ENCODE results near the gene IFI27. TPM values are rescaled to one million over a fixed set of nuclear protein-coding genes. Genes with fewer than 3 reads are reported as not detected.

Gene IFI27
- total and polyA plus RNA-seq, 2 of the 8 experiments (the other 6 are each of a cell fraction or from before 2014, with no cell fraction given), result 0.76 to 2.2 TPM

- no peak for TF ChIP-seq CHD7 (IDR thresholded peaks at IDR 0.05; ENCODE audit: insufficient replicate concordance, low read length)
- TF ChIP-seq CHD1 (IDR thresholded peaks at IDR 0.05; ENCODE audit: low read depth, low read length), result no peak
- TF ChIP-seq SP2 (IDR thresholded peaks at IDR 0.05; ENCODE audit: low read length), result no peak
- TF ChIP-seq SP4 (IDR thresholded peaks at IDR 0.05; ENCODE audit: low read length), result no peak
- TF ChIP-seq, protein P1, sequence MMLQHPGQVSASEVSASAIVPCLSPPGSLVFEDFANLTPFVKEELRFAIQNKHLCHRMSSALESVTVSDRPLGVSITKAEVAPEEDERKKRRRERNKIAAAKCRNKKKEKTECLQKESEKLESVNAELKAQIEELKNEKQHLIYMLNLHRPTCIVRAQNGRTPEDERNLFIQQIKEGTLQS (IDR thresholded peaks at IDR 0.05; ENCODE audit: insufficient read depth, low read depth, low read length), result no peak
- no peak for TF ChIP-seq SAP30 (IDR thresholded peaks at IDR 0.05; ENCODE audit: insufficient read depth, insufficient replicate concordance, low read length)
- no peak for TF ChIP-seq CREB1 (IDR thresholded peaks at IDR 0.05)
- no peak for TF ChIP-seq EP300 (IDR thresholded peaks at IDR 0.05; ENCODE audit: borderline replicate concordance in 1 of 2, low read depth in 2 of 2, low read length in 2 of 2)
- no peak for TF ChIP-seq GTF2F1 (IDR thresholded peaks at IDR 0.05; ENCODE audit: borderline replicate concordance, low read depth, low read length)
Measured at GRCh38 chr14:94142836-94143235, 32.3 kb downstream of the IFI27 start (continued).
